ENCODE data around the gene PFN3. TPM values are rescaled to one million over a fixed set of nuclear protein-coding genes. Genes with fewer than 3 reads are reported as not detected.
A peak's percentile ranks its signal among the peaks of the same experiment; 100 is the strongest.

Gene PFN3
- total and polyA plus RNA-seq, 2 of the 4 experiments (the other 2 are of a cell fraction) = not detected

DNA sequence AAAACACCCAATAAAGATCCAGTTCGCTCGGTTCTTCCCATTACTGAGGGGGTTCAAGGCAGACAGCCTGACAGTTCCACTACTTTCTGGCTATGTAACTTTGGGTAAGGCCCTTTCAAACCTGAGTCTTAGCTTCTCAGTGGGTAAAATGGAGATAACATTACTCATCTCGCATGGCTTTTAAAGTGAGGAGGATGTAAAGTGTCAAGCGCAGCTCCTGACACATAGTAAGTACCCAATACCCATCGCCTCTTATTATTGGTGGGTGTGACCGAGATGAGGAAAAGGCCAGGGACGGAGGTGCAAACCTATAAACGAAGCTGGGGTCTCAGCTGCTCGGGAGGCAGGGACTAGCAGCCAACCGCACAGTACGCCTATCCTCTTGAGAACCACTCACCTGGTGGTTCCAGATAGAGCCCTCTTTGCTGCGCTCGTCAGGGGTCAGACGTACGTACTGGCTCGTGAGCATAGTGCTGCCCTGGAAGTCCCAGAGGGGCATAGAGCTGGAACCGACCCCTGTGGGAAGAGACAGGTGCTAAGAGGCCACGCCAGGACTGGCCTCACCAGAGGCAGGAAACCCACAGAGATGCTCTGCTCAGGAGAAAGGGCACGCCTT lies 49.6 kb downstream of the PFN3 start:
- peaks cover 2% of the 10 kb centered on the region; the same call in 1 of the 2 replicates for H3K27me3 ChIP-seq (ENCODE audit: control insufficient read depth, insufficient read depth, low read length)
- H3K18ac ChIP-seq (ENCODE audit: low read depth, low read length) = peak overlapping the region; percentile 7; the same call in 1 of the 2 replicates
- H3K4ac ChIP-seq (ENCODE audit: low read depth, low read length) = peak overlapping the region; percentile 85
- H4K8ac ChIP-seq (ENCODE audit: low read depth in 2 of 2, low read length in 2 of 2) = peak overlapping the region; percentile 99 to 100
- H3K56ac ChIP-seq (ENCODE audit: extremely low read depth, insufficient read depth, low read length) = peak overlapping the region; percentile 84
- peak overlapping the region; percentile 63 for H3K4me3 ChIP-seq (ENCODE audit: insufficient read depth, low read depth, low read length)
- no peak overlapping the region for H2BK120ac ChIP-seq (ENCODE audit: low read depth, low read length)
- no TSS peak for BruUV-seq (replicated peaks)
- ATAC-seq (ENCODE audit: low read depth) = no peak
- H2AK9ac ChIP-seq (replicated peaks; ENCODE audit: low read depth, low read length, poor library complexity) = peak overlapping the region; percentile 95
- H2BK20ac ChIP-seq (ENCODE audit: low read depth, low read length) = no peak overlapping the region
- peaks cover 12% of the 10 kb centered on the region for H4K20me1 ChIP-seq (ENCODE audit: insufficient read depth, low read length)
- in situ Hi-C loops (cut with MboI; ENCODE audit: low sequenced_read_pairs) (no loop called here), intact Hi-C loops (cut with micrococcal nuclease) (no loop called here), dilution Hi-C loops (cut with HindIII; ENCODE audit: low sequenced_read_pairs, unreplicated experiment) (no loop called here)
- peak overlapping the region; percentile 98 for H3K4me2 ChIP-seq (ENCODE audit: low read depth, low read length)
- peak overlapping the region; percentile 93 for H2BK5ac ChIP-seq (ENCODE audit: low read depth, low read length, poor library complexity, severe bottlenecking)
- H4K91ac ChIP-seq (ENCODE audit: insufficient read depth, low read depth, low read length) = peak overlapping the region; percentile 77
- peak overlapping the region; percentile 99 for H2AFZ ChIP-seq (replicated peaks; ENCODE audit: low read length, poor library complexity)
- peak overlapping the region; percentile 57 for H3K23ac ChIP-seq (ENCODE audit: low read depth, low read length)
- H3K9me3 ChIP-seq (ENCODE audit: control insufficient read depth, insufficient read depth, low read length) = peaks cover 2% of the 10 kb centered on the region; the same call in 1 of the 2 replicates
- ChIA-PET POLR2A (ENCODE audit: unreplicated experiment) (interaction anchor here (0.7 kb wide), 1 partner anchor 125 kb away, joined by 3 read pairs; no protein-coding TSS in a partner anchor), CTCF (interaction anchor here (0.7 to 1.4 kb wide), 2 partner anchors 40 to 103 kb away, joined by 3 read pairs; no protein-coding TSS in a partner anchor)
- WGBS, 2 experiments (ENCODE audit: extremely low coverage in 2 of 2, insufficient read length in 1 of 2) = 0% methylated on average over 1 of the region's 19 CpGs; no CpG with 5 or more reads in 1 of the 2 experiments
- H4K5ac ChIP-seq (ENCODE audit: low read depth, low read length) = peak overlapping the region; percentile 79
- H3K9ac ChIP-seq (ENCODE audit: low read depth, low read length) = peak overlapping the region; percentile 78
- peaks cover 24% of the 10 kb centered on the region for H3K4me1 ChIP-seq (ENCODE audit: control insufficient read depth, insufficient read depth, low read length)
- peaks cover 7% of the 10 kb centered on the region; the same call in 1 of the 2 replicates for H3K36me3 ChIP-seq (ENCODE audit: control insufficient read depth, insufficient read depth, low read length)
- H3K27ac ChIP-seq (ENCODE audit: insufficient read depth, low read length) = peak overlapping the region; percentile 86
- peaks cover 10% of the 10 kb centered on the region; the same call in 1 of the 2 replicates for H3K9me1 ChIP-seq (ENCODE audit: insufficient read depth, low read length)
- peaks cover 37 to 40% of the 10 kb centered on the region in 2 experiments for H3K79me1 ChIP-seq (ENCODE audit: low read depth in 1 of 2, low read length in 2 of 2)
- DNase-seq = no peak
- H2BK15ac ChIP-seq (ENCODE audit: low read depth, low read length) = no peak overlapping the region
- peak overlapping the region; percentile 98 for H2AK5ac ChIP-seq (ENCODE audit: low read depth, low read length)
- peak overlapping the region; percentile 95 for H3K14ac ChIP-seq (replicated peaks; ENCODE audit: low read depth, low read length)
- TF ChIP-seq POLR2A (IDR thresholded peaks at IDR 0.05; ENCODE audit: low read depth, low read length) (no peak), RFX5 (IDR thresholded peaks at IDR 0.05; ENCODE audit: low read depth, low read length) (no peak), MXI1 (IDR thresholded peaks at IDR 0.05; ENCODE audit: borderline replicate concordance, low read depth, low read length) (no peak), CEBPB (IDR thresholded peaks at IDR 0.05; ENCODE audit: low read depth, low read length) (no peak), MAZ (IDR thresholded peaks at IDR 0.05; ENCODE audit: borderline replicate concordance, low read depth, low read length) (no peak), MAFK (IDR thresholded peaks at IDR 0.05; ENCODE audit: low read depth, low read length) (no peak), RAD21 (IDR thresholded peaks at IDR 0.05; ENCODE audit: low read length) (no peak), RCOR1 (IDR thresholded peaks at IDR 0.05; ENCODE audit: insufficient replicate concordance, low read length) (no peak), SMC3 (IDR thresholded peaks at IDR 0.05; ENCODE audit: low read depth, low read length) (no peak), FOS (IDR thresholded peaks at IDR 0.05; ENCODE audit: low read depth, low read length) (no peak), NFE2L2 (IDR thresholded peaks at IDR 0.05; ENCODE audit: low read depth, low read length) (no peak), BHLHE40 (IDR thresholded peaks at IDR 0.05; ENCODE audit: low read depth, low read length) (no peak)
- TF ChIP-seq, protein P1, sequence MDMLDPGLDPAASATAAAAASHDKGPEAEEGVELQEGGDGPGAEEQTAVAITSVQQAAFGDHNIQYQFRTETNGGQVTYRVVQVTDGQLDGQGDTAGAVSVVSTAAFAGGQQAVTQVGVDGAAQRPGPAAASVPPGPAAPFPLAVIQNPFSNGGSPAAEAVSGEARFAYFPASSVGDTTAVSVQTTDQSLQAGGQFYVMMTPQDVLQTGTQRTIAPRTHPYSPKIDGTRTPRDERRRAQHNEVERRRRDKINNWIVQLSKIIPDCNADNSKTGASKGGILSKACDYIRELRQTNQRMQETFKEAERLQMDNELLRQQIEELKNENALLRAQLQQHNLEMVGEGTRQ (IDR thresholded peaks at IDR 0.05; ENCODE audit: low read depth, low read length) = no peak
- TF ChIP-seq, protein P2, sequence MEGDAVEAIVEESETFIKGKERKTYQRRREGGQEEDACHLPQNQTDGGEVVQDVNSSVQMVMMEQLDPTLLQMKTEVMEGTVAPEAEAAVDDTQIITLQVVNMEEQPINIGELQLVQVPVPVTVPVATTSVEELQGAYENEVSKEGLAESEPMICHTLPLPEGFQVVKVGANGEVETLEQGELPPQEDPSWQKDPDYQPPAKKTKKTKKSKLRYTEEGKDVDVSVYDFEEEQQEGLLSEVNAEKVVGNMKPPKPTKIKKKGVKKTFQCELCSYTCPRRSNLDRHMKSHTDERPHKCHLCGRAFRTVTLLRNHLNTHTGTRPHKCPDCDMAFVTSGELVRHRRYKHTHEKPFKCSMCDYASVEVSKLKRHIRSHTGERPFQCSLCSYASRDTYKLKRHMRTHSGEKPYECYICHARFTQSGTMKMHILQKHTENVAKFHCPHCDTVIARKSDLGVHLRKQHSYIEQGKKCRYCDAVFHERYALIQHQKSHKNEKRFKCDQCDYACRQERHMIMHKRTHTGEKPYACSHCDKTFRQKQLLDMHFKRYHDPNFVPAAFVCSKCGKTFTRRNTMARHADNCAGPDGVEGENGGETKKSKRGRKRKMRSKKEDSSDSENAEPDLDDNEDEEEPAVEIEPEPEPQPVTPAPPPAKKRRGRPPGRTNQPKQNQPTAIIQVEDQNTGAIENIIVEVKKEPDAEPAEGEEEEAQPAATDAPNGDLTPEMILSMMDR (conservative IDR thresholded peaks at IDR 0.05; ENCODE audit: low read depth, low read length) = no peak

All from IMR-90 (cell line).